Thoracic aorta (tissue), 2 donors: ENCODE results near the gene CASQ2. TPM values are rescaled to one million over a fixed set of nuclear protein-coding genes. Genes with fewer than 3 reads are reported as not detected.
A peak's percentile ranks its signal among the peaks of the same experiment; 100 is the strongest.

Experiments
- ATAC-seq: fragments of 150-250 bp; one replicate; pipeline ENCODE4 v1.8.0; 2017; ENCODE audit warnings: low read depth; ENCODE audit not compliant: insufficient number of reproducible peaks, low FRiP score
- DNase-seq: peaks from one replicate; pipeline ENCODE4 v3.0.0-alpha.2; 2020; ENCODE audit warnings: low spot score
- H3K27ac ChIP-seq, 2 donors: fragments of 200-600 bp; sonication (generic); 1 replicate in 1 of 2; 2 replicates in 1 of 2; pipeline ENCODE4 v1.5.1; 2016; ENCODE audit warnings: mild to moderate bottlenecking in 2 of 2, moderate library complexity in 2 of 2
- H3K27me3 ChIP-seq: fragments of 200-600 bp; sonication (generic); replicated peaks from 2 replicates; pipeline ENCODE4 v1.6.0; 2016; ENCODE audit warnings: mild to moderate bottlenecking; ENCODE audit not compliant: insufficient read depth
- H3K36me3 ChIP-seq: fragments of 200-600 bp; sonication (generic); one replicate; pipeline ENCODE4 v1.5.1; 2016
- H3K4me1 ChIP-seq, 2 donors: fragments of 200-600 bp; sonication (generic); 1 replicate in 1 of 2; 2 replicates in 1 of 2; pipeline versions ENCODE4 v1.5.1 to v1.6.0; 2016; ENCODE audit warnings: low read depth in 2 of 2, mild to moderate bottlenecking in 1 of 2; ENCODE audit not compliant: control insufficient read depth in 1 of 2
- H3K4me3 ChIP-seq: fragments of 200-600 bp; sonication (generic); 2 replicates; pipeline ENCODE4 v1.5.1; 2016; ENCODE audit warnings: mild to moderate bottlenecking
- H3K9me3 ChIP-seq: fragments of 200-600 bp; sonication (generic); 2 replicates; pipeline ENCODE4 v1.5.1; 2016
- CTCF ChIP-seq: fragments of 200-600 bp; sonication (generic); IDR thresholded peaks from one replicate; pipeline ENCODE4 v1.5.1; 2019; ENCODE audit warnings: antibody characterized with exemption
- total RNA-seq, 2 donors: library from RNA; depleted of rRNA; stranded (reverse); fragments of >200 nt; gene quantifications; one replicate each; pipeline versions ENCODE4 v1.1.0 to v1.2.3, GENCODE V29; 2016

The CASQ2 gene
- total RNA-seq, 2 donors from 2014 or later: 6.6 to 12.5 TPM

GRCh38 chr1:115679141-115679611 lies 89.3 kb downstream of the CASQ2 start:
- H3K27ac ChIP-seq: peak overlapping the region; percentile 63 to 81
- peak; percentile 88 for ATAC-seq
- H3K36me3 ChIP-seq: peaks cover 6% of the 10 kb centered on the region
- peaks cover 10 to 19% of the 10 kb centered on the region in 2 donors for H3K4me1 ChIP-seq
- no peak for TF ChIP-seq CTCF
- H3K9me3 ChIP-seq: no peaks in the 10 kb centered on the region
- H3K4me3 ChIP-seq: peak overlapping the region; percentile 53
- H3K27me3 ChIP-seq: no peaks in the 10 kb centered on the region
- DNase-seq: no peak

GRCh38 chr1:115678141-115678540 lies 90.4 kb downstream of the CASQ2 start:
- Histone ChIP-seq H3K27me3 (no peaks in the 10 kb centered on the region), H3K9me3 (no peaks in the 10 kb centered on the region), H3K4me3 (no peak overlapping the region), H3K36me3 (peaks cover 6% of the 10 kb centered on the region), H3K27ac (peak overlapping the region; percentile 19 to 81), H3K4me1 (peaks cover 10 to 19% of the 10 kb centered on the region in 2 donors)
- ATAC-seq (no peak), DNase-seq (no peak)
- TF ChIP-seq CTCF: no peak

GRCh38 chr1:115677565-115677964 lies 90.9 kb downstream of the CASQ2 start:
- no peaks in the 10 kb centered on the region for H3K27me3 ChIP-seq
- H3K4me1 ChIP-seq: peaks cover 10 to 19% of the 10 kb centered on the region in 2 donors
- DNase-seq (no peak), ATAC-seq (no peak)
- no peak overlapping the region for H3K4me3 ChIP-seq
- H3K36me3 ChIP-seq: peaks cover 3% of the 10 kb centered on the region
- H3K9me3 ChIP-seq: no peaks in the 10 kb centered on the region
- no peak overlapping the region for H3K27ac ChIP-seq
- TF ChIP-seq CTCF: no peak

- Histone ChIP-seq H3K9me3 (no peaks in the 10 kb centered on the region), H3K4me1 (peaks cover 10 to 19% of the 10 kb centered on the region in 2 donors), H3K27ac (no peak overlapping the region), H3K36me3 (no peaks in the 10 kb centered on the region), H3K27me3 (no peaks in the 10 kb centered on the region), H3K4me3 (no peak overlapping the region)
- no peak for TF ChIP-seq CTCF
- ATAC-seq (no peak), DNase-seq (no peak)
These were observed 91.3 kb downstream of the CASQ2 start for GRCh38 chr1:115677182-115677555.

- ATAC-seq (no peak), DNase-seq (no peak)
- Histone ChIP-seq H3K9me3 (no peaks in the 10 kb centered on the region), H3K4me1 (peaks cover 10 to 20% of the 10 kb centered on the region in 2 donors), H3K36me3 (no peaks in the 10 kb centered on the region), H3K27ac (no peak overlapping the region), H3K27me3 (no peaks in the 10 kb centered on the region), H3K4me3 (no peak overlapping the region)
- no peak for TF ChIP-seq CTCF
These were observed 91.9 kb downstream of the CASQ2 start for GRCh38 chr1:115676498-115677181.
